GM12865 (cell line): ENCODE results near the gene AP2S1.

Experiments
- DNase-seq: peaks from one replicate; pipeline ENCODE4 v3.0.0; 2010; ENCODE audit warnings: low read depth
- H3K4me3 ChIP-seq: 2 replicates; pipeline ENCODE4 v1.5.1; 2011; ENCODE audit warnings: mild to moderate bottlenecking, low read depth, low read length, control low read depth
- TF ChIP-seq, protein P1 (sequence below): IDR thresholded peaks from 2 replicates; pipeline ENCODE4 v1.5.1; 2011; ENCODE audit warnings: low read length, control low read depth, low read depth, inconsistent platforms; ENCODE audit not compliant: insufficient read depth; ENCODE audit errors: missing control alignments

Gene AP2S1

DNA sequence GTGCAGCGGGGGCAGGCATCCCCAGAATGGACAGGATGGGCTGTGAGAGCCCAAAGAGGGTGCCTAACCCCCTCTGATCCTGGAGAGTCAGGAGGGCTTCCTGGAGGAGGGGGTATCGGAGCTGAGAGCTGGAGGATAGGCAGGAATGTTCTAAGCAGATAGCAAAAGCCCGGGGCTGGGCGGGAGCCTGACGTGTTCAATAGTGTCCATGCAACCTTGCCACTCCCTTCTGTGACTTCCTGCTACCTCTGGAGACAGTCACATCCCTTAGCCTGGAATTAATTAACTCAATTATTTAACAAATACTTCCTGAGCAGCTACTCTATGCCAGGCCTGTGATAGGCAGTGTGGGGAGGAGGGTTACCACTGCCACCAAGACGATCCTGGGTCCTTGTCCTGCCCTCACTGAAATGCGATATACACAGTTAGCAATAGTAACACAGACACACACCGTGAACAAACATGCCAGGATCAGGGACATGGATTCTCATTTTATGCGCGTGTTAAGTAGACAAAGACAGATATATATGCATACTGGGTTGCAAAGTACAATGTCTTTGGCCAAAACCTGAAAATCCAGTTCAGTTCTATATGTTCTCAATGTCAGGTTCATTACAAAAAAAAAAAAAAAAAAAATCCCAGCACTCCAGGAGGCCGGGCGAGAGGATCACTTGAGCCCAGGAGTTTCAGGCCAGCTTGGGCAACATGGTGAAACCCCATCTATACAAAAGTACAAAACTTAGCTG is 10.7 kb downstream of the AP2S1 start:
- DNase-seq, result no peak
- TF ChIP-seq, protein P1, sequence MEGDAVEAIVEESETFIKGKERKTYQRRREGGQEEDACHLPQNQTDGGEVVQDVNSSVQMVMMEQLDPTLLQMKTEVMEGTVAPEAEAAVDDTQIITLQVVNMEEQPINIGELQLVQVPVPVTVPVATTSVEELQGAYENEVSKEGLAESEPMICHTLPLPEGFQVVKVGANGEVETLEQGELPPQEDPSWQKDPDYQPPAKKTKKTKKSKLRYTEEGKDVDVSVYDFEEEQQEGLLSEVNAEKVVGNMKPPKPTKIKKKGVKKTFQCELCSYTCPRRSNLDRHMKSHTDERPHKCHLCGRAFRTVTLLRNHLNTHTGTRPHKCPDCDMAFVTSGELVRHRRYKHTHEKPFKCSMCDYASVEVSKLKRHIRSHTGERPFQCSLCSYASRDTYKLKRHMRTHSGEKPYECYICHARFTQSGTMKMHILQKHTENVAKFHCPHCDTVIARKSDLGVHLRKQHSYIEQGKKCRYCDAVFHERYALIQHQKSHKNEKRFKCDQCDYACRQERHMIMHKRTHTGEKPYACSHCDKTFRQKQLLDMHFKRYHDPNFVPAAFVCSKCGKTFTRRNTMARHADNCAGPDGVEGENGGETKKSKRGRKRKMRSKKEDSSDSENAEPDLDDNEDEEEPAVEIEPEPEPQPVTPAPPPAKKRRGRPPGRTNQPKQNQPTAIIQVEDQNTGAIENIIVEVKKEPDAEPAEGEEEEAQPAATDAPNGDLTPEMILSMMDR, result no peak

DNA sequence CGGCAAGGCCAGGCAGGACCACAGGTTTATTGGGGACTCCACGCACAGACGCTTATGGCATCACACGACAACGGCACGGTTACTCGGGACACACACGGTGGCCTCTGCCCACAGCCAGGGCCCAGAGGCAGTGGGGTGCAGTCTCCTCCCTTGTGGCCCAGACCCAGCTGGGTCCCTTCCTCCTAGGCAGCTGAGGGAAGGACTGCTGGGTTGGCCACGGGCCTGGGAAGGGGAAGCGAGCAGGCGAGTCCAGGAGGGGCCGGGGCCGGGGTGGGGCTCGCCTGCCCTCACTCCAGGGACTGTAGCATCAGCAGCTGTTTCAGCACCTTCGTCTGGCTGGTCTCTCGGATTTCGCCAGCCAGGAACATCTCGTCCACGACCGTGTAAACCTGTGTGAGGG is 12.5 kb downstream of the AP2S1 start:
- DNase-seq, result no peak
- no peak overlapping the region for H3K4me3 ChIP-seq
- TF ChIP-seq, protein P1, result no peak

More for the DNA sequence above, 10.7 kb downstream of the AP2S1 start:
- H3K4me3 ChIP-seq, result no peak overlapping the region

DNA sequence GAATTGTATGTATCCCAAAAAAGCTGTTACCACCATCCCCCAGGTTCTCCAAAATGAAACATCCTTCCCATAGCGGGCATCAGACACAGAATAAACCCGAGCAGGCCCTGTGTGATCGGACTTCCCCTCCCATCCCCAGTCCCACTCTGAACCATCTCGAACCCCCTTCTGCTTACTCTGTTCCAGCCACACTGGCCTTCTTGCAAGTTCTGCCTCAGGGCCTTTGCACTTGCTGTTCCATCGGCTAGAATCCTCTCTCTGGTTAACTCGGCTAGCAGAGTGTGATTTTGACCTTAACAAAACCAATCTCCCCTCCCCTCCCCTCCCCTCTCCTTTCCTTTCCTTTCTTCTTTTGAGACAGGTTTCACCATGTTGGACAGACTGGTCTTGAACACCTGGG is 15.7 kb downstream of the AP2S1 start:
- TF ChIP-seq, protein P1, result no peak
- no peak for DNase-seq

DNA sequence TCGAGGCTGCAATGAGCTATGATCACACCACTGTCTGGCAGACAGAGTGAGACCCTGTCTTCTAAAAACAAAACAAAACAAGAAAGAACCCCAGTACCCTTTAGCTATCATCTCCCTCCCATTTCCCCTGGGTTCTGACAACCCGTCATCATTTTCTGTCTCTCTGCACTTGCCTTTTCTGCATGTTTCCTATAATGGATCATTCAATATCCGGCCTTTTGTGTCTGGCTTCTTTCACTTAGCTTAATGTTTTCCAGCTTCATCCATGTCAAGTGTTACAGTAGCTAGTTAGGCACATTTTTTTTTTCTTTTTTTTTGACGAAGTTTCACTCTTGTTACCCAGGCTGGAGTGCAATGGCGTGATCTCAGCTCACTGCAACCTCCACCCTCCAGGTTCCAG is 16.5 kb downstream of the AP2S1 start:
- TF ChIP-seq, protein P1, result no peak
- no peak overlapping the region for H3K4me3 ChIP-seq
- no peak for DNase-seq

More for the DNA sequence above, 15.7 kb downstream of the AP2S1 start:
- H3K4me3 ChIP-seq, result no peak overlapping the region

DNA sequence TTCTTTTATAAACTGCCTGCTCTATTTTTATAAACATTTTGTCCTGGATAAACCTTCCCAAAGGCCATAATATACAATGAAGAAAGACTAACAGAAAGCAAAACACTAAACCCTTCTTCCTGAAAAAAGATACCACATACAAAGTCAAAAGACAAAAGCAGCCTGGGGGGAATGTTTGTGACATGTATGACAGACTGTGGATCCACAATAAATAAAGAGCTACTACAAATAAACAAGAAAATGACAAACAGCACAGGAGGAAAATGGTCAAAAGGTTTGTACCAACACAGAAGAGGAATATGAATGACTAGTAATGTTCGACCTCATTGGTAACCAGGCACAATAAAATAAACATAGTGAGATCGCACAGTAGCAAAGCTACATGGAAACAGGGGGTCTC is 19.8 kb downstream of the AP2S1 start:
- no peak for DNase-seq
- H3K4me3 ChIP-seq, result no peak overlapping the region
- TF ChIP-seq, protein P1, result no peak

DNA sequence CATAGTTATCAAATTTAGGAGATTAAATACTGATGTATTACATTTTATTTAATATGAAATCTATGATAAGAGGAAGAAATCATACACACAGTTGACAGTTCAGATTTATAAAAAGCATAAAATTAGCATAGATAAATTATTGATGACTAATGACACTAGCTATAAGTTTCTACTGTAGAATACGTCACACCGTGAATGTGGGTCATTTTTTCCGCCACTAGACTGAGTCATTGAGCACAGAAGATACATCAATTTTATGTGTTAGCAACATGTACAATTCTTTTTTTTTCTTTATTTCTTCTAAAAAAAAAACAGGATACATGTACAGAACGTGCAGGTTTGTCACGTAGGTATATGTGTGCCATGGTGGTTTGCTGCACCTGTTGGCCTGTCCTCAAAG is 22.2 kb downstream of the AP2S1 start:
- no peak overlapping the region for H3K4me3 ChIP-seq
- TF ChIP-seq, protein P1, result no peak
- no peak for DNase-seq

DNA sequence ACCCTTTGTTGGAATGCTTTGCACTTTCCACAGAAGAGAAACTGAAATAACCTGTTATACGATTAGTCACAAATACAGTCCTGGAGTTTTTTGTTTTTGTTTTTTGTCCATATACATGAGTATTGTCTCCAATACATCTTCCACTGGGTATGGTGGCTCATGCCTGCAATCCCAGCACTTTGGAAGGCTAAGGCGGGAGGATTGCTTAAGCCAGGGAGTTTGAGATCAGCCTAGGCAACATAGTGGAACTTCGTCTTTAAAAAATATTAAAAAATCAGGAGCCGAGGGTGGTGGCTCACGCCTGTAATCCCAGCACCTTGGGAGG is 25.0 kb downstream of the AP2S1 start:
- no peak for DNase-seq
- TF ChIP-seq, protein P1, result no peak
- no peak overlapping the region for H3K4me3 ChIP-seq
